ENCODE data around the gene TRIM56.

DNA sequence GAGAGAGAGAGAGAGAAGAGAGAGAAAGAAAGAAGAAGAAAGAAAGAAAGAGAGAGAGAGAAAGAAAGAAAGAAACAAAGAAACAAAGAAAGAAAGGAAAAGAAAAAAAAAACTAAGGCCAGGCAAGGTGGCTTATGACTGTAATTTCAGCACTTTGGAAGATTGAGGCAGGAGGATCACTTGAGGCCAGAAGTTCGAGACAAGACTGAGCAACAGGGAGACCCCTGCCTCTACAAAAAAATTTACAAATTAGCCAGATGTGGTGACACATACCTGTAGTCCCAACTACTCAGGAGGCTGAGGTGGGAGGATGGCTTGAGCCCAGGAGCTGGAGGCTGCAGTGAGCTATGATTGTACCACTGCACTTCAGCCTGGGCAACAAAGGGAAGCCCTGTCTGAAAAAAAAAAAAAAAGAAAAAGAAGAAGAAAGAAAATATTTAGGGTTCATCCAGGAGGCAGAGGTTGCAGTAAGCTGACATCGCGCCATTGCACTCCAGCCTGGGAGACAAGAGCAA, 44.4 kb downstream of the TRIM56 start:
- no peak for TF ChIP-seq EZH2 (IDR thresholded peaks at IDR 0.05; ENCODE audit: low read length, missing control alignments)
- TF ChIP-seq, protein P1, sequence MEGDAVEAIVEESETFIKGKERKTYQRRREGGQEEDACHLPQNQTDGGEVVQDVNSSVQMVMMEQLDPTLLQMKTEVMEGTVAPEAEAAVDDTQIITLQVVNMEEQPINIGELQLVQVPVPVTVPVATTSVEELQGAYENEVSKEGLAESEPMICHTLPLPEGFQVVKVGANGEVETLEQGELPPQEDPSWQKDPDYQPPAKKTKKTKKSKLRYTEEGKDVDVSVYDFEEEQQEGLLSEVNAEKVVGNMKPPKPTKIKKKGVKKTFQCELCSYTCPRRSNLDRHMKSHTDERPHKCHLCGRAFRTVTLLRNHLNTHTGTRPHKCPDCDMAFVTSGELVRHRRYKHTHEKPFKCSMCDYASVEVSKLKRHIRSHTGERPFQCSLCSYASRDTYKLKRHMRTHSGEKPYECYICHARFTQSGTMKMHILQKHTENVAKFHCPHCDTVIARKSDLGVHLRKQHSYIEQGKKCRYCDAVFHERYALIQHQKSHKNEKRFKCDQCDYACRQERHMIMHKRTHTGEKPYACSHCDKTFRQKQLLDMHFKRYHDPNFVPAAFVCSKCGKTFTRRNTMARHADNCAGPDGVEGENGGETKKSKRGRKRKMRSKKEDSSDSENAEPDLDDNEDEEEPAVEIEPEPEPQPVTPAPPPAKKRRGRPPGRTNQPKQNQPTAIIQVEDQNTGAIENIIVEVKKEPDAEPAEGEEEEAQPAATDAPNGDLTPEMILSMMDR (conservative IDR thresholded peaks at IDR 0.05 in 1 of 2, IDR thresholded peaks at IDR 0.05 in 1 of 2; ENCODE audit: low read depth in 1 of 2, low read length in 2 of 2) = no peak
